GM23338 (cell line): Measurements from ENCODE around the gene NFKB1. TPM values are rescaled to one million over a fixed set of nuclear protein-coding genes. Genes with fewer than 3 reads are reported as not detected.

Experiments used
- ATAC-seq: fragments of 200-7000 bp; cut with Tn5 transposase; 3 replicates; pipeline ENCODE4 v1.9.1; 2020
- DNase-seq: peaks from one replicate; pipeline ENCODE4 v3.0.0-alpha.2; 2015; ENCODE audit warnings: low spot score
- H2AFZ ChIP-seq: fragments of 200-600 bp; sonication (generic); 2 replicates; pipeline ENCODE4 v1.8.0; 2016; ENCODE audit warnings: antibody characterized with exemption, mild to moderate bottlenecking, moderate library complexity
- H3F3A ChIP-seq: fragments of 200-600 bp; sonication (generic); replicated peaks from 2 replicates; pipeline ENCODE4 v1.8.0; 2017; ENCODE audit warnings: antibody characterized with exemption, mixed run types, low read depth
- H3K27ac ChIP-seq: fragments of 200-600 bp; sonication (generic); 2 replicates; pipeline ENCODE4 v1.6.1; 2016; ENCODE audit warnings: low read depth
- H3K27me3 ChIP-seq: fragments of 200-600 bp; sonication (generic); 2 replicates; pipeline ENCODE4 v1.8.0; 2016; ENCODE audit warnings: mild to moderate bottlenecking, mixed run types, moderate library complexity; ENCODE audit not compliant: insufficient read depth
- H3K36me3 ChIP-seq: fragments of 200-600 bp; sonication (generic); 2 replicates; pipeline ENCODE4 v1.8.0; 2016; ENCODE audit warnings: mild to moderate bottlenecking; ENCODE audit not compliant: insufficient read depth
- H3K4me1 ChIP-seq: fragments of 200-600 bp; sonication (generic); 2 replicates; pipeline ENCODE4 v1.8.0; 2016; ENCODE audit warnings: mild to moderate bottlenecking, moderate library complexity; ENCODE audit not compliant: insufficient read depth
- H3K4me2 ChIP-seq: fragments of 200-600 bp; sonication (generic); 2 replicates; pipeline ENCODE4 v1.7.1; 2017; ENCODE audit warnings: mixed run types
- H3K4me3 ChIP-seq: fragments of 200-600 bp; sonication (generic); 2 replicates; pipeline ENCODE4 v1.6.1; 2016; ENCODE audit warnings: mixed run types
- H3K79me2 ChIP-seq: fragments of 200-600 bp; sonication (generic); replicated peaks from 2 replicates; pipeline ENCODE4 v1.8.0; 2017; ENCODE audit warnings: mild to moderate bottlenecking; ENCODE audit not compliant: insufficient read depth
- H3K9me2 ChIP-seq: fragments of 200-600 bp; sonication (generic); 2 replicates; pipeline ENCODE4 v1.8.0; 2017; ENCODE audit not compliant: insufficient read depth
- H4K20me1 ChIP-seq: fragments of 200-600 bp; sonication (generic); replicated peaks from 2 replicates; pipeline ENCODE4 v1.8.0; 2017; ENCODE audit warnings: mild to moderate bottlenecking; ENCODE audit not compliant: insufficient read depth
- H3K27ac Mint-ChIP-seq: 2 replicates; pipeline ENCODE4 v1.8.0; 2020; ENCODE audit warnings: inconsistent platforms, mild to moderate bottlenecking, moderate library complexity, mixed read lengths
- H3K27me3 Mint-ChIP-seq: 3 replicates; pipeline ENCODE4 v1.8.0; 2022; ENCODE audit warnings: low read depth, mild to moderate bottlenecking, moderate library complexity, mixed read lengths, inconsistent platforms; ENCODE audit not compliant: insufficient read depth, poor library complexity
- H3K36me3 Mint-ChIP-seq: 3 replicates; pipeline ENCODE4 v1.8.0; 2021; ENCODE audit warnings: low read depth, mild to moderate bottlenecking, inconsistent platforms, moderate library complexity, mixed read lengths
- H3K4me1 Mint-ChIP-seq: 3 replicates; pipeline ENCODE4 v1.8.0; 2020; ENCODE audit warnings: mild to moderate bottlenecking, inconsistent platforms, mixed read lengths
- H3K4me3 Mint-ChIP-seq: 3 replicates; pipeline ENCODE4 v1.8.0; 2021; ENCODE audit warnings: moderate library complexity, mild to moderate bottlenecking, inconsistent platforms, mixed read lengths
- H3K9me3 Mint-ChIP-seq: 3 replicates; pipeline ENCODE4 v1.8.0; 2020; ENCODE audit warnings: moderate library complexity, mild to moderate bottlenecking, inconsistent platforms, mixed read lengths
- CREB1 ChIP-seq: fragments of 250-450 bp; sonication (Bioruptor Pico); IDR thresholded peaks from 2 replicates; pipeline ENCODE4 v1.5.0; 2020; ENCODE audit warnings: low read depth, mild to moderate bottlenecking, moderate library complexity
- CTCF ChIP-seq, 2 experiments: fragments of 200-600 bp in 1 of 2; sonication (generic) in 1 of 2; conservative IDR thresholded peaks; 2 replicates each; pipeline versions ENCODE4 v1.5.1 to v1.6.1; 2016 to 2017; ENCODE audit warnings: antibody characterized with exemption in 2 of 2, low read depth in 2 of 2, mild to moderate bottlenecking in 2 of 2, moderate library complexity in 1 of 2
- ETS1 ChIP-seq: IDR thresholded peaks from 2 replicates; pipeline ENCODE4 v1.6.1; 2016; ENCODE audit warnings: antibody characterized with exemption
- EZH2 ChIP-seq: fragments of 200-600 bp; sonication (generic); IDR thresholded peaks from one replicate; pipeline ENCODE4 v1.8.0; 2017; ENCODE audit warnings: antibody characterized with exemption, mild to moderate bottlenecking, low read depth; ENCODE audit not compliant: unreplicated experiment
- NANOG ChIP-seq: IDR thresholded peaks from 2 replicates; pipeline ENCODE4 v1.6.1; 2016; ENCODE audit warnings: antibody characterized with exemption, borderline replicate concordance
- POLR2AphosphoS5 ChIP-seq: IDR thresholded peaks from 2 replicates; pipeline ENCODE4 v1.6.1; 2016; ENCODE audit warnings: antibody characterized with exemption, low read depth
- STAT1 ChIP-seq: IDR thresholded peaks from one replicate; pipeline ENCODE4 v1.6.1; 2016; ENCODE audit warnings: antibody characterized with exemption; ENCODE audit not compliant: unreplicated experiment
- ZNF114 ChIP-seq: fragments of 250-450 bp; sonication (Bioruptor Pico); IDR thresholded peaks from 2 replicates; pipeline ENCODE4 v1.5.0; 2020; ENCODE audit warnings: mild to moderate bottlenecking, moderate library complexity
- ZNF331 ChIP-seq: fragments of 250-450 bp; sonication (Bioruptor Pico); IDR thresholded peaks from 2 replicates; pipeline ENCODE4 v1.5.0; 2020; ENCODE audit warnings: low read depth, mild to moderate bottlenecking, moderate library complexity
- ZNF462 ChIP-seq: fragments of 250-450 bp; sonication (Bioruptor Pico); IDR thresholded peaks from 2 replicates; pipeline ENCODE4 v1.5.0; 2020; ENCODE audit warnings: mild to moderate bottlenecking, moderate library complexity
- polyA plus RNA-seq: library from polyadenylated mRNA; unstranded; fragments of >200 nt; fragmentation: Nextera tagmentation; extraction: Ambion mirVana; gene quantifications from 2 replicates; pipeline ENCODE4 v1.2.1, GENCODE V29; 2016
- total RNA-seq: library from RNA; depleted of rRNA; stranded (reverse); fragments of >200 nt; shearing (Covaris generic); gene quantifications from 2 replicates; pipeline ENCODE4 v1.2.3, GENCODE V29; 2014

The NFKB1 gene
- total and polyA plus RNA-seq, 2 experiments from 2014 or later: 0.82 to 4.6 TPM

- H3K4me3 Mint-ChIP-seq: no peak overlapping the region
- Histone ChIP-seq H3K27ac (no peak overlapping the region), H3K9me2 (no peaks in the 10 kb centered on the region), H4K20me1 (no peaks in the 10 kb centered on the region), H3F3A (no peaks in the 10 kb centered on the region), H3K36me3 (peaks cover 11% of the 10 kb centered on the region; the same call in 1 of the 2 replicates), H3K4me3 (no peak overlapping the region), H3K4me2 (no peak overlapping the region), H3K27me3 (no peaks in the 10 kb centered on the region), H3K4me1 (no peaks in the 10 kb centered on the region), H3K79me2 (no peaks in the 10 kb centered on the region), H2AFZ (no peak overlapping the region)
- H3K4me1 Mint-ChIP-seq: no peaks in the 10 kb centered on the region
- TF ChIP-seq EZH2 (no peak), NANOG (no peak), ZNF462 (CRISPR knock-in tag) (no peak), ZNF114 (CRISPR knock-in tag) (no peak), POLR2AphosphoS5 (no peak), STAT1 (no peak), CTCF (conservative IDR thresholded peaks at IDR 0.05; ENCODE audit: low read depth in 2 of 2) (no peak), CREB1 (CRISPR knock-in tag) (no peak), ETS1 (no peak), ZNF331 (CRISPR knock-in tag) (no peak)
- no peak for ATAC-seq
- no peak for DNase-seq
- H3K36me3 Mint-ChIP-seq: peaks cover 7% of the 10 kb centered on the region; the same call in 1 of the 3 replicates
- no peaks in the 10 kb centered on the region for H3K27me3 Mint-ChIP-seq
- H3K9me3 Mint-ChIP-seq: no peaks in the 10 kb centered on the region
- no peak overlapping the region for H3K27ac Mint-ChIP-seq
Measured at GRCh38 chr4:102647117-102647516, 146.0 kb downstream of the NFKB1 start.
